Activated naive CD8-positive, alpha-beta T cell treated with anti-CD3 and anti-CD28 coated beads, Interleukin-2, amount 10 ng/mL, durations not matched to agents 7 days and 5 days (primary cell): ENCODE data around the gene LRP1. TPM values are rescaled to one million over a fixed set of nuclear protein-coding genes. Genes with fewer than 3 reads are reported as not detected.

Source experiments
- ATAC-seq: fragments of 150-1000 bp; cut with Tn5 transposase; one replicate; pipeline ENCODE4 v1.10.0; 2021; ENCODE audit warnings: low read depth, moderate library complexity
- POLR2A ChIA-PET: fragments of 350-600 bp; sonication (Branson Sonifier 250); formaldehyde crosslinking; loops from one replicate; lab custom pipeline; 2021; ENCODE audit warnings: antibody characterized with exemption; lab: Charles Lee
- DNase-seq: peaks from one replicate; pipeline ENCODE4 v3.0.0; 2021
- H3K27ac Mint-ChIP-seq: one replicate; pipeline ENCODE4 v1.8.0; 2022; ENCODE audit warnings: mild to moderate bottlenecking, mixed read lengths
- H3K27me3 Mint-ChIP-seq: one replicate; pipeline ENCODE4 v1.8.0; 2022; ENCODE audit warnings: mild to moderate bottlenecking, moderate library complexity, mixed read lengths
- H3K36me3 Mint-ChIP-seq: one replicate; pipeline ENCODE4 v1.8.0; 2021; ENCODE audit warnings: mild to moderate bottlenecking, mixed read lengths
- H3K4me1 Mint-ChIP-seq: one replicate; pipeline ENCODE4 v1.8.0; 2021; ENCODE audit warnings: mixed read lengths
- H3K4me3 Mint-ChIP-seq: one replicate; pipeline ENCODE4 v1.8.0; 2022; ENCODE audit warnings: mild to moderate bottlenecking, moderate library complexity, mixed read lengths
- H3K9me3 Mint-ChIP-seq: one replicate; pipeline ENCODE4 v1.8.0; 2021; ENCODE audit warnings: mixed read lengths
- total RNA-seq, 2 experiments: library from RNA; stranded (reverse); gene quantifications; one replicate each; pipeline ENCODE4 v1.2.3, GENCODE V29; 2021

LRP1 gene
- total RNA-seq, 2 experiments from 2014 or later, result 4.9 to 6.1 TPM

DNA sequence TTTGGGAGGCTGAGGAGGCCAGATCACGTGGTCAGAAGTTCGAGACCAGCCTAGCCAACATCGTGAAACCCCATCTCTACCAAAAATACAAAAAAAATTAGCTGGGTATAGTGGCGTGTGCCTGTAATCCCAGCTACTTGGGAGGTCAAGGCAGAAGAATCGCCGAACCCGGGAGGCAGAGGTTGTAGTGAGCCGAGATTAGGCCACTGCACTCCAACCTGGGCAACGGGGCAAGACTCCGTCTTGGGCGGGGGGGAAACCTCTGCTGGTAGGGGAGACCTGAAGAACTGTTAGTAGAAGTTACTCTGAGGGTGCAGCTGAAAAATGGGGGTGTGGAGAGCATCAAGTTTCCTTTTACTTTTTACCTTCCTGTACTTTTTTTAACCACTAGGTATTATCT, 2.2 kb upstream of the LRP1 start:
- Mint-ChIP-seq H3K9me3 (peaks cover 3% of the 10 kb centered on the region), H3K36me3 (peaks cover 3% of the 10 kb centered on the region), H3K4me3 (no peak overlapping the region), H3K4me1 (peaks cover 10% of the 10 kb centered on the region), H3K27me3 (peaks cover 52% of the 10 kb centered on the region), H3K27ac (no peak overlapping the region)
- no peak for DNase-seq
- POLR2A ChIA-PET, result no interaction called here
- no peak for ATAC-seq

DNA sequence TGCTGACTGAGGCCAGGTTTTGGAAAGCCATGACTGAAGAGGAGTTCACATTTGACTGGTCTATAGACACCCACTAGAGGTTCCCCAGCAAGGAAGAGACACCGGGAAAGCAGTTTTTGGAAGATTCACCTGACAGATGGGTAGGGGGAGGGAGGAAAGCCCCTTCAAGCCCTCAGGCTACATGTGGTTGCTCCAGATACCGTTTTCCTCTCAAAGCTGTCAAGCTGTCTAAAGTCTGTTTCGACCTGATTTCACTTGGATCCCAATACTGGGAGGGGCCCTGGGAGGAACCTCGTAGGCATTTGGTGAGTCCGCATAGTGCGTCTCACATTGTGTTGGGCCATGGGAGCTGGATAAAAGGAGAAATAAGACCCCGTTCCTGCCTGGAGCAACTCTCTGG, 1.7 kb upstream of the LRP1 start:
- Mint-ChIP-seq H3K27ac (no peak overlapping the region), H3K36me3 (peaks cover 3% of the 10 kb centered on the region), H3K4me3 (peak overlapping the region; percentile 24), H3K27me3 (peaks cover 55% of the 10 kb centered on the region), H3K4me1 (peaks cover 10% of the 10 kb centered on the region), H3K9me3 (peaks cover 3% of the 10 kb centered on the region)
- ATAC-seq (no peak), DNase-seq (no peak)
- POLR2A ChIA-PET, result no interaction called here

DNA sequence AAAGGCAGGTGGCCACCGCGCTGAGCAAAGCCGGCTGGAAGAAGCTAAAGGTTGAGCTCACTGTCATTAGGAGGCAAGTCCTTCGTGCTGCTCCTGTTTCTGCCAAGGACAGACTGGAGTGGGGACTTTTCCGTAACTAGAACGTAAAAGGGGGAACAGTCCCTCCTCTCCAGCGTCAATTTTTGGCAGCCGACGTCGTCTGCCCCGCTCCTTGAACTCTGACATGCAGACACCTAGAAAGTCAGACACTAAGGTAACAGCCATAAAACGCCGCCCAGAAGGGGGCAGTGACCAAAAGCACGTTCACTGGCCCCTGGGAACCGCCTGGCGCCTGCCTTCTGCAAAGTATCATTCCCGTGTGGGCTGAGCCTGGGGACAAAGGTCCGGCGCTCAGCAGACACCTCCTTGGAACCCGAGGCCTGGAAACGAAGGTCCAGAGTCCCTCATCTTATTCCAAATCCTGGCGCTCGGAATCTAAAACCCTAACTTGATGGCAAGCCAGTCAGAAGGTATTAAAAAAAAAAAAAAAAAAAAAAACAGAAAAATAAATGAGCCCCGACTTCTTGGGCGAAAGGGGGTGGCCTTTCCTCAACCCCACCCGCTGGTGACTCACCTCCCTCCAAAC, 1.1 kb upstream of the LRP1 start:
- peak overlapping the region; percentile 66 for H3K4me3 Mint-ChIP-seq
- ATAC-seq (peak; percentile 19), DNase-seq (peak; percentile 50)
- H3K9me3 Mint-ChIP-seq, result peaks cover 3% of the 10 kb centered on the region
- POLR2A ChIA-PET, result interaction anchor here (1.2 to 1.6 kb wide), 2 partner anchors 43 to 47 kb away, joined by 3 to 4 read pairs; no protein-coding TSS in a partner anchor
- peaks cover 3% of the 10 kb centered on the region for H3K36me3 Mint-ChIP-seq
- peaks cover 10% of the 10 kb centered on the region for H3K4me1 Mint-ChIP-seq
- H3K27me3 Mint-ChIP-seq, result peaks cover 59% of the 10 kb centered on the region
- no peak overlapping the region for H3K27ac Mint-ChIP-seq

DNA sequence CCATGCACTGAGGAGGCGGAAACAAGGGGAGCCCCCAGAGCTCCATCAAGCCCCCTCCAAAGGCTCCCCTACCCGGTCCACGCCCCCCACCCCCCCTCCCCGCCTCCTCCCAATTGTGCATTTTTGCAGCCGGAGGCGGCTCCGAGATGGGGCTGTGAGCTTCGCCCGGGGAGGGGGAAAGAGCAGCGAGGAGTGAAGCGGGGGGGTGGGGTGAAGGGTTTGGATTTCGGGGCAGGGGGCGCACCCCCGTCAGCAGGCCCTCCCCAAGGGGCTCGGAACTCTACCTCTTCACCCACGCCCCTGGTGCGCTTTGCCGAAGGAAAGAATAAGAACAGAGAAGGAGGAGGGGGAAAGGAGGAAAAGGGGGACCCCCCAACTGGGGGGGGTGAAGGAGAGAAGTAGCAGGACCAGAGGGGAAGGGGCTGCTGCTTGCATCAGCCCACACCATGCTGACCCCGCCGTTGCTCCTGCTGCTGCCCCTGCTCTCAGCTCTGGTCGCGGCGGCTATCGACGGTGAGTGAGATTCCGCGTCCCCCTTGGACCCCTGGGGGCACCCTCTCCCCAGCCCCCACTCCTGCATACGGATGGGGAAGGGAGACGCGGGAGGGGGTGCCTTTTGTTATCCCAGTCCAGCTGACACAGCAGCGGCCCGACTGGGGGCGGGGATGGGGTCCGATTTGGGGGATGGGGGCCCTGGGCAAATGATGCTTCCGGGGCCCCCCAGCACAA, 400 bp downstream of the LRP1 start:
- Mint-ChIP-seq H3K4me3 (peak overlapping the region; percentile 85), H3K27ac (no peak overlapping the region), H3K4me1 (peaks cover 10% of the 10 kb centered on the region), H3K36me3 (peaks cover 2% of the 10 kb centered on the region), H3K9me3 (peaks cover 2% of the 10 kb centered on the region), H3K27me3 (peaks cover 63% of the 10 kb centered on the region)
- POLR2A ChIA-PET, result interaction anchor here (0.5 to 1.6 kb wide), 7 partner anchors 13 to 376 kb away, joined by 3 to 5 read pairs (median 3); partner anchors contain the start of gene STAT6
- ATAC-seq, result no peak
- no peak for DNase-seq

DNA sequence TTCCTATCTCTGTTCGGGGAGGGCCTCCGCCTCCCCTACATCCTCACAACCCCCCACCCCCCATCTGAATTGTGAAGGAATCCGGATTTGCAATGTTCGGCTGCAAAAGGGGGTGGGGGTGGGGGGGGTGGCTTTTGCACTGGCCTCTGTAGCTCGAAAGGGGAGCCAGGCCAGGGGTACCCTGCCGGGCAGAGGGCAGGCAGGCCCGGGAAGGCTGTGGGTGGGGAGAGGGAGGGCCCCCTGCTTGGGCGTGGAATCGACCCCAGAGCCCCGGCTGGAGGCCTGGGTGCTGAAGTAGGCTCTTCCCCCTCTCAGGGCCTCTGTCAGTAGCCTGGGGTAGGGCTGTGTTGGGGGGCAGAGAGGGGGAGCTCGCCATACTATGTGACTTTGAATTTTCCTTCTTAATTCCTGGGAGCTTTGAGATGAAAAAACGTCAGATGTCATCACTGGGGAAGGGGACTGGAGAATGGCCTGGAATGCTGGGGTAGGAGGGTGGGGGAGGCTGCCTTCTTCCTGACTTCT, 1.1 kb downstream of the LRP1 start:
- Mint-ChIP-seq H3K9me3 (no peaks in the 10 kb centered on the region), H3K27ac (no peak overlapping the region), H3K27me3 (peaks cover 57% of the 10 kb centered on the region), H3K4me1 (peaks cover 8% of the 10 kb centered on the region), H3K36me3 (no peaks in the 10 kb centered on the region), H3K4me3 (peak overlapping the region; percentile 61)
- POLR2A ChIA-PET, result interaction anchor here (0.5 to 0.9 kb wide), 2 partner anchors 77 to 376 kb away, joined by 3 to 5 read pairs; no protein-coding TSS in a partner anchor
- no peak for ATAC-seq
- no peak for DNase-seq

DNA sequence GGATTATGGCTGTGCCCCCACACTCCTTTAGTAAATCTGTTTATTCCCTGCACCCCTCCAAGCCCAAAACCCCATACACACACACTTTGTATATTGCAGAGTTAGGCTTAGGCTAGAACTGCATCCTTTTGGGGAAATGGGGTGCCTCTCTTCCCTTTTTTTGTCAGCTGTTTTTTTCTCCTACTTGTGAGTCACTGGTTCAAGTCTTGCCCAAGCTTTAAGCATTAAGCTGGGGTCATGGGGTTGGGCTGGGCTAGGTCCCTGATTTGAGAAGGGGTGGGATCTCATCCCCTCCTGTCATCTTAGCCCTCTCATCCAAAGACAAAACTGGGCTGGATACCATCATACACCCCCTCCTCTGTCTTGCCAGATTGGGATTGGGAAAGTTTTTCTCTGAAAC, 1.6 kb downstream of the LRP1 start:
- POLR2A ChIA-PET, result interaction anchor here (0.5 kb wide), 1 partner anchor 78 kb away, joined by 3 read pairs; no protein-coding TSS in a partner anchor
- Mint-ChIP-seq H3K4me1 (peaks cover 6% of the 10 kb centered on the region), H3K27me3 (peaks cover 53% of the 10 kb centered on the region), H3K36me3 (no peaks in the 10 kb centered on the region), H3K9me3 (no peaks in the 10 kb centered on the region), H3K27ac (no peak overlapping the region), H3K4me3 (peak overlapping the region; percentile 61)
- ATAC-seq, result no peak
- DNase-seq, result no peak

DNA sequence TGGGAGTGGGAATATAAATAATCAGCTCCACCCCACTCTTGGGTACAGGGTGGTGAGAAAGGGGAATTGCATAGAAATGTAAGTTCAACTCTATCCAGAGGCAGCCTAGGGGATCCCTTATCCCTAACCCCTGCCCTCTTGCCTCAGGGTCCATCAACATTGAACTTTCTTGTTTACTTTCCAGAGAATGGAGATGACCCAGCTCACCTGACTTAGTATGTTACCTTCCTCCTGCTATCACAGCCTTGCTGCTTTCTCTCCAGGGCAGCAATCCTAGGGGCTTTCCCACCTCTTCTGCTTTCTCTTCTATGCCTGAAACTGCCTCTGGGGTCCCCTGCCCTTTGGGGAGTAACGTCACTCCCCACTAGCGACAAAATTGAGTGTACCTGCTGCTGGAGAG, 2.7 kb downstream of the LRP1 start:
- POLR2A ChIA-PET, result no interaction called here

DNA sequence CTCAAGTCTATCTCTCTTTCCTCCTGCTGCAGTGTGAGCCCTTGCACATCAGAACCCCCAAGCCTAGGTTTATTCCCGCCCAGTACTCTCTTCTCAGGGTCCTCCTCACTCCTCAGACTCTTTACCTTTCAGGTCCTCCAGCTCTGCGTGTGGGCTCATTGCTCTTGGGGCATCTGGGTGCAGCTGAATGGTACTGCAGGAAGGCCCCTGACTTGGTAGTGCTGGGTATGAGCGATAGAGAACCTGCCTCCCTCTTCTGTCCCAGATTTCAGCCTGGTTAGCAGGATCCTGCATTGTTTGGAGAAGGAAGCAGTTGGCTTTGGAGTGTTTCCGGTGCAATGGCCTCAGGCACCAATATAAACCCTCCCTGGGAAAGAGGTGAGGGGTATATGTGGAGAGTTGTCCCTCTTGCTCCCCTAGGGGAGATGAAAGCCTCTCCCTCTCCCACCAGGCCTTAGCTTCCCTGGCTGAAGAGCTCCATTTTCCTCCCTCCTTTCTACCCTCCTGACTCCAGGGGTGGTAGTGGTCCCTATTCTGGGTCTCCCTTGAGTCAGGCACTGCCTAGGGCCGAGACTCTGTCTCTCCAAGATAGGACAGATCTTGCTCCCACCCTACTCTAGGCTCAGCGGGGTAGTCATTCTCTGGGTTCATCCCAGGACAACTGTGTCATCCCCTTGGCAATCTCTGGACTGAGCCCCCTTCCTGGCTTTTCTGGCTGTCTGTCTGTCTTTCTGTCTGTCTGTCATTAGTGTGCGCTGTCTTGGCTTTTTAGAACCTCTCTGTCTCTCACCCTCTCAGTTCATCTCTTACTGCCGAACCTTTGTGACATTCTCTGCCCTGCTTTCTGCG, 3.8 kb downstream of the LRP1 start:
- POLR2A ChIA-PET, result no interaction called here
- Mint-ChIP-seq H3K27me3 (peaks cover 32% of the 10 kb centered on the region), H3K36me3 (no peaks in the 10 kb centered on the region), H3K4me1 (peaks cover 5% of the 10 kb centered on the region), H3K4me3 (no peak overlapping the region), H3K27ac (no peak overlapping the region), H3K9me3 (no peaks in the 10 kb centered on the region)
- DNase-seq (no peak), ATAC-seq (no peak)

More for the DNA sequence above, 2.7 kb downstream of the LRP1 start:
- Mint-ChIP-seq H3K27me3 (peaks cover 44% of the 10 kb centered on the region), H3K4me1 (peaks cover 6% of the 10 kb centered on the region), H3K4me3 (no peak overlapping the region), H3K27ac (no peak overlapping the region), H3K36me3 (no peaks in the 10 kb centered on the region), H3K9me3 (no peaks in the 10 kb centered on the region)
- ATAC-seq, result no peak
- DNase-seq, result no peak

DNA sequence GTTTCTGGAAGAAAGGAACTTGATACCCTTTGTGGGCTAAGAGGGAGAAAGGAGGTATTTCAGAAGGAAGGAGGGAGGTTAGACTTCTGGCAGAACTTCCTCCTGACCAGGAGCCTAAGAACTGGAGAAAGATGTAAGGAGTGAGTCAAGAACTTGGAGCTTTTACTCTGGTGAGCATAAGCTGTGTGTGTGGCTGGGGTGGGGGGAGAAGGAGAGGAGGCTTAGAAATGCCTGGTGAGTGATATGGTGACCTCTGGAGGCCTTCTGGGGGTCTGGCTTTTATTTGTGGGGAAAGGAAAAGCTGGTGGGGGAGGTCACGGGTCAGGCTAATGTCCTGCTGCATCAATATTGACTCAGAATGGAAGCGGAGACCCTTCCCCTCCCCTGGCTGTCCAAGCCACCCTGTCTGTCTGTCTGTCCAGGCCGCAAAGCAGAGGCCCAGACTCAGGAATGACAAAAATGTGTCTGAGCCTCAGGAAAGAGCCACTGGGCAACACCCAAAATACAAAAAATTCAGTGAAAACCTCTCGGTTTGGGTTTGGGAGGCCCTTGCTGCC, 4.8 kb downstream of the LRP1 start:
- POLR2A ChIA-PET, result no interaction called here
- Mint-ChIP-seq H3K9me3 (no peaks in the 10 kb centered on the region), H3K4me1 (peaks cover 2% of the 10 kb centered on the region), H3K4me3 (no peak overlapping the region), H3K27me3 (peaks cover 28% of the 10 kb centered on the region), H3K27ac (no peak overlapping the region), H3K36me3 (no peaks in the 10 kb centered on the region)
- ATAC-seq, result no peak
- no peak for DNase-seq

DNA sequence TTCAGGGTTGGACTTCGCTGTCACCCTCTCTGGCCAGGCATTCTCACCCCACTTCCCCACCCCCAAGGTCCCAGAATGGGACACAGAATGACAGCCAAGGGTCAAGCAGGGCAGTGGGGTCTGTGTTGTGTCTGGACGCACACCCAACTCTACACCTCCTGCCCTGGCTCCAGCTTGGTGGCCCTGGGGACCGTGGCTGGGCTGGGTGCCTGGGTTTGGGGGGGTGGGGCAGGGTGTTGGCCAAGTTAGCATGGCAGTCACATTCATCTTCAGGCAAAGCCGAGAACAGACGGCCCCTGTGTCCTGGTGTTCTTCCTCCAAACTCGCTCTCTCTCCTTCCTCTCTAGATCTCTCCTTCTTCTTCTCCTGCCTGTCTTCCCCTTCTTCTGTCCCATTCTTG, 5.6 kb downstream of the LRP1 start:
- DNase-seq (no peak), ATAC-seq (no peak)
- no peak overlapping the region for H3K4me3 Mint-ChIP-seq
- H3K27ac Mint-ChIP-seq, result no peak overlapping the region
- H3K36me3 Mint-ChIP-seq, result no peaks in the 10 kb centered on the region
- POLR2A ChIA-PET, result no interaction called here
- peaks cover 29% of the 10 kb centered on the region for H3K27me3 Mint-ChIP-seq
- peaks cover 2% of the 10 kb centered on the region for H3K4me1 Mint-ChIP-seq
- H3K9me3 Mint-ChIP-seq, result no peaks in the 10 kb centered on the region

DNA sequence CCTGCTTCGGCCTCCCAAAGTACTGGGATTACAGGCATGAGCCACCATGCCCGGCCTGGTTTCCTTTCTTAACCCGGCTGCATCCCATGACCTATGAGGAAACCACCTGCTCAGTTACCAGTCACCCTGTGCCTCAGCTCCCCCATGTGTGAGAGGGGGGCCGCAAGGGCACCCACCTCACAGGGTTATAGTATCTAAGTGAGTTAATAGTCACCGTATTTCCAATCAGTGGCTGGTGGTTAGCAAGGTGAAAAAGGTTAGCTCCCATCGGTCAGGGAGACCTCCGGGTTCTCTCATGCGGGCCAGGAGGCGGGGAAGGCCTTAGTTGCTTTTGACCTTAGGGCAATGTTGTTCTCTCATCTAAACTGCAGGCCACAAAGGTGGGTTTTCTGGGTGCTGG, 6.7 kb downstream of the LRP1 start:
- DNase-seq (no peak), ATAC-seq (no peak)
- Mint-ChIP-seq H3K4me1 (no peaks in the 10 kb centered on the region), H3K9me3 (no peaks in the 10 kb centered on the region), H3K4me3 (no peak overlapping the region), H3K27me3 (peaks cover 24% of the 10 kb centered on the region), H3K36me3 (no peaks in the 10 kb centered on the region), H3K27ac (no peak overlapping the region)
- POLR2A ChIA-PET, result interaction anchor here (0.6 to 0.8 kb wide), 2 partner anchors 21 to 23 kb away, joined by 3 to 5 read pairs; no protein-coding TSS in a partner anchor

DNA sequence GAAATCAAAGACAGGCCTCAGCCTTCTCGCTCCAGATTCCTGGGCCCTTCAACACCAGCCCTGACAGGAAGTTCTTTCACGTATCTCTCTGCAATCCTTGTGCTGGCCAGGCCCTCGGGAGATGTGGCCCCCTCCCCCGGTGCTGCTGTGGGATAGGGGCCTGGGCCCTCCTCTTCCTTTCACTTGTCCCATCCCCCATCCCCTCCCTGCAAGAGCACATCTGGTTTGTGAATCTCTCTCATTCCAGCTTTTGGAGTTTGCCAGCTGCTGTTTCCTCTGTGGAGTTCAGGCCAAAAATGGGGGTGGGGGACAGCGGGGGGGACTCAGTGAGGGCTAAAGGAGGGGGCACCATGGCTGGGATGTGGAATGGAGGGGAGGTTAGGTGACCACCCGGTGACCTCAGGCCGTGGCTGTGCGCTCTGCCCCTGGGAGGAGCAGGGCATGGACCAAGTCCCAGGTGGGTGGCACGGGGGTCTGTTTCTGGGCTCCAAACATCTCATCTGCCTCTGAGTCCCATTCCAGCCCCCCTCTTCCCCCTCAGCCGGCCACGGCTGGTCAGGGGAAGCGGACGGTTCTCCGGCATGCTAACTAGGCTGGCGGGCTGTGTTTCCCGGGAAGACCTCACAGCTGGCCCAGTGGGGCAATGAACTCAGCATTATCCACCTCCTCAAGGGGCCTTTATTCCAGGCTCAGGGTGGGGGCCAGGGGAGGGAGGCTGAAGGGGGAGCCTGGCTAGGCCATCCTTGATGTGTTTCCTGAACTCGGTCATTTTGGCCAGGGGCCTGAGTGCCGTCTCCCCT, 7.4 kb downstream of the LRP1 start:
- Mint-ChIP-seq H3K9me3 (no peaks in the 10 kb centered on the region), H3K36me3 (no peaks in the 10 kb centered on the region), H3K4me1 (no peaks in the 10 kb centered on the region), H3K27me3 (peaks cover 16% of the 10 kb centered on the region), H3K4me3 (no peak overlapping the region), H3K27ac (no peak overlapping the region)
- POLR2A ChIA-PET, result interaction anchor here (0.6 to 0.8 kb wide), 3 partner anchors 11 to 24 kb away, joined by 3 to 5 read pairs (median 3); no protein-coding TSS in a partner anchor
- DNase-seq, result no peak
- no peak for ATAC-seq
